ENCODE measurements around the gene TTYH2. TPM values are rescaled to one million over a fixed set of nuclear protein-coding genes. Genes with fewer than 3 reads are reported as not detected.

TTYH2 gene
- polyA plus RNA-seq, 1 donor from 2014 or later = 2.5 TPM

DNA sequence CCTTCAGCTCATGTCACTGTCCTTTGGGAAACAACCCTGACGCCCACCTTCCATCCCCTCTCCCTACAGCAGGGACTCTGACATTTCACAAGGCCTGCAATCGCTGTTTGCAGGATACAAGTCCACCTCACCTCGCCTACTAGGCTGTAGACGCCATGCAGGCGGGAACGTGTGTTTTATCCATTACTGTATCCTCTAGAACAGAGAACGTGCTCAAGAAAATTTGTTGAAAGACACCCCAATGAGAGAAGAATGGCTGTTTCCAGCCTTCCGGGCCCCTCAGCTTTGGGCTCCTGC is 1.5 kb upstream of the TTYH2 start:
- Histone ChIP-seq H2AFZ (ENCODE audit: low read depth, low read length) (no peak overlapping the region), H3K79me2 (replicated peaks; ENCODE audit: insufficient read depth, low read length) (no peaks in the 10 kb centered on the region), H3K27ac (ENCODE audit: low read length) (no peak overlapping the region), H4K20me1 (ENCODE audit: insufficient read depth) (no peaks in the 10 kb centered on the region), H3F3A (ENCODE audit: insufficient read depth, low read length, poor library complexity, severe bottlenecking) (no peaks in the 10 kb centered on the region), H3K36me3 (ENCODE audit: insufficient read depth, low read length) (no peaks in the 10 kb centered on the region), H3K4me2 (ENCODE audit: low read length) (no peak overlapping the region), H3K9me2 (ENCODE audit: insufficient read depth, low read length) (no peaks in the 10 kb centered on the region), H3K27me3 (ENCODE audit: insufficient read depth, low read depth, low read length) (peaks cover 32% of the 10 kb centered on the region), H3K4me3 (ENCODE audit: low read length) (no peak overlapping the region), H3K9ac (ENCODE audit: low read length) (no peak overlapping the region), H3K9me3 (ENCODE audit: low read length) (no peaks in the 10 kb centered on the region)
- TF ChIP-seq SMC3 (conservative IDR thresholded peaks at IDR 0.05; ENCODE audit: poor library complexity) (no peak), POLR2AphosphoS5 (IDR thresholded peaks at IDR 0.05) (peak; percentile 9)

- H3K9me2 ChIP-seq (ENCODE audit: insufficient read depth, low read length) = no peaks in the 10 kb centered on the region
- H3F3A ChIP-seq (ENCODE audit: insufficient read depth, low read length, poor library complexity, severe bottlenecking) = no peaks in the 10 kb centered on the region
- H3K36me3 ChIP-seq (ENCODE audit: insufficient read depth, low read length) = no peaks in the 10 kb centered on the region
- H3K27ac ChIP-seq (ENCODE audit: low read length) = no peak overlapping the region
- no peak overlapping the region for H3K4me2 ChIP-seq (ENCODE audit: low read length)
- TF ChIP-seq EP300 (conservative IDR thresholded peaks at IDR 0.05; ENCODE audit: poor library complexity, severe bottlenecking) (no peak), REST (IDR thresholded peaks at IDR 0.05; ENCODE audit: borderline replicate concordance) (no peak), SMC3 (conservative IDR thresholded peaks at IDR 0.05; ENCODE audit: poor library complexity) (no peak), MXI1 (conservative IDR thresholded peaks at IDR 0.05; ENCODE audit: poor library complexity, severe bottlenecking) (no peak), EZH2 (IDR thresholded peaks at IDR 0.05; ENCODE audit: borderline replicate concordance, insufficient read depth, low read length, poor library complexity, severe bottlenecking) (no peak), POLR2AphosphoS5 (IDR thresholded peaks at IDR 0.05) (no peak), RAD21 (conservative IDR thresholded peaks at IDR 0.05) (no peak), TAF1 (IDR thresholded peaks at IDR 0.05; ENCODE audit: low read depth) (no peak)
- TF ChIP-seq, protein P1, sequence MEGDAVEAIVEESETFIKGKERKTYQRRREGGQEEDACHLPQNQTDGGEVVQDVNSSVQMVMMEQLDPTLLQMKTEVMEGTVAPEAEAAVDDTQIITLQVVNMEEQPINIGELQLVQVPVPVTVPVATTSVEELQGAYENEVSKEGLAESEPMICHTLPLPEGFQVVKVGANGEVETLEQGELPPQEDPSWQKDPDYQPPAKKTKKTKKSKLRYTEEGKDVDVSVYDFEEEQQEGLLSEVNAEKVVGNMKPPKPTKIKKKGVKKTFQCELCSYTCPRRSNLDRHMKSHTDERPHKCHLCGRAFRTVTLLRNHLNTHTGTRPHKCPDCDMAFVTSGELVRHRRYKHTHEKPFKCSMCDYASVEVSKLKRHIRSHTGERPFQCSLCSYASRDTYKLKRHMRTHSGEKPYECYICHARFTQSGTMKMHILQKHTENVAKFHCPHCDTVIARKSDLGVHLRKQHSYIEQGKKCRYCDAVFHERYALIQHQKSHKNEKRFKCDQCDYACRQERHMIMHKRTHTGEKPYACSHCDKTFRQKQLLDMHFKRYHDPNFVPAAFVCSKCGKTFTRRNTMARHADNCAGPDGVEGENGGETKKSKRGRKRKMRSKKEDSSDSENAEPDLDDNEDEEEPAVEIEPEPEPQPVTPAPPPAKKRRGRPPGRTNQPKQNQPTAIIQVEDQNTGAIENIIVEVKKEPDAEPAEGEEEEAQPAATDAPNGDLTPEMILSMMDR (IDR thresholded peaks at IDR 0.05; ENCODE audit: poor library complexity, severe bottlenecking) = no peak
- H3K9ac ChIP-seq (ENCODE audit: low read length) = no peak overlapping the region
- no peaks in the 10 kb centered on the region for H3K79me2 ChIP-seq (replicated peaks; ENCODE audit: insufficient read depth, low read length)
- H3K4me3 ChIP-seq (ENCODE audit: low read length) = no peak overlapping the region
- H3K9me3 ChIP-seq (ENCODE audit: low read length) = no peaks in the 10 kb centered on the region
- H4K20me1 ChIP-seq (ENCODE audit: insufficient read depth) = no peaks in the 10 kb centered on the region
- peaks cover 32% of the 10 kb centered on the region for H3K27me3 ChIP-seq (ENCODE audit: insufficient read depth, low read depth, low read length)
- H2AFZ ChIP-seq (ENCODE audit: low read depth, low read length) = no peak overlapping the region
These were observed 1.0 kb upstream of the TTYH2 start for GRCh38 chr17:74212209-74212912.
